ENCODE measurements around the gene SPINK2.

The SPINK2 gene

DNA sequence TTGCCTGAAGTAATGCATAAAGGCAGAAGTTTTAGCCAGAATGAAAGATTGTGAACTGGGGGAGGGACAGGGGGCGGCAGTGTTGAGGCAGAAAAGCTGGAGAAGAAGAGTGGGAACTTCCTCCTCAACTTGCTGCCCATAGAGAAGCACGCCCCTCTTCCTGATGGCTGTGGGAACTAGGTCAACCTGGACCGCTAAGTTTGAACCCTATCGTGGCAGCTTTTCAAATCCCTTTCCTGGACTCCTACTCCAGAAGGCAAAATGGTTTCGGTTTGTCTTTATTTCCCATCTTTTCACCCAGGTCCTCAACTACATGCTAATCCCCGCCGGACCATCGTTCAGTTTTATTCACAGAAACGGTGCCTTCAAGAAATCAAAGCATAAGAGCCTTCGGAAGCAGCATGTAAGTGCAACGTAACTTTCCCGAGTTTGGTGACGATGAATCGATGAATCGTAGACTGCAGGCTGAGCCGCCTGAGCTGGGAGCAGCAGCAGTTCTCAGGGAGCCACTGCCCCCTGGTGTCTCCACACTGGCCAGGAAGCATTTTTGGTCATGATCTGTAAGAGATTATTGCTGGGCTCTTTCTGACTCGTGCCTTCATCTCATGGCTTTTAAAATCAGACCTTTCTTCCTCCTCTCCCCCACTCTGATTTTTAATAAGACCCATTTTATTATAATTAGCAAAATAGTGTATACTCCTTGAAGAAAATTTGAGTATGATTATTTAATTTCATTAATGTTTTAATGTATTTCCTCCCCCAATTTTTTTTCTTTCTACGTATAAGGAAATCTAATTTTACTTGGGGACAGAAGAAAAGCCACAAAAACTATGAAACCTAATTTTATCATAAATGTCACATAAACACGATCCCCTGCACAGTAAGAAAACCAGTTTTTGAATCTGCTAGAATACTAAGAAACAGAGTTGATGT is 21.4 kb downstream of the SPINK2 start:
- peak; percentile 75 for DNase-seq

DNA sequence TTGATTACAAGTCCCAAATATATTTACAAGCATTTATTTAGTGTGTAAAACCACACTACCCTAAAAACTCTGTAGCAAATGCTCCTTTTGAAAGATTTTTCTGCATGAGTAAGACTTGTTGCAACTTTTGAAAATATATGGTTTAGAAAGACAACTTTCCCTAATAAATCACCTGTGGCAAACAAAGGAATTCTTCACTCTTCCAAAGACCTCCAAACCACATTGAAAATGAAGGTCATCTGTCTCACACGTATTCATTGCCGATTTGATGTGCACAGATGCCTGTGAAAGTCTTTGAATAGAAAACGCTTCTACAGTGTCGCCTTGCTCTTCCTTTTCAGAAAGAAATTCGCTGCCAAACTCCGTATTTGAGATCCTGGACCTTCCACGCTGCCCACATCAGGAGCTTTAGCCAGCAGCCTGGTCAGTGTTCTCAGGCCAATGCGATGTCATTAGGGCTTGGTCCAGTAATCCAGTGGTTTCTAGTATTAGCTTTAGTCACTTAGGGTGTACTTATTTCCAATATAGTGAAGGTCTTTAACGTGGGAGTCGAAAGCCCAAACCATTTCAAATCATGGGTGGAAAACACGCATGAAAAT is 22.2 kb downstream of the SPINK2 start:
- DNase-seq: no peak

DNA sequence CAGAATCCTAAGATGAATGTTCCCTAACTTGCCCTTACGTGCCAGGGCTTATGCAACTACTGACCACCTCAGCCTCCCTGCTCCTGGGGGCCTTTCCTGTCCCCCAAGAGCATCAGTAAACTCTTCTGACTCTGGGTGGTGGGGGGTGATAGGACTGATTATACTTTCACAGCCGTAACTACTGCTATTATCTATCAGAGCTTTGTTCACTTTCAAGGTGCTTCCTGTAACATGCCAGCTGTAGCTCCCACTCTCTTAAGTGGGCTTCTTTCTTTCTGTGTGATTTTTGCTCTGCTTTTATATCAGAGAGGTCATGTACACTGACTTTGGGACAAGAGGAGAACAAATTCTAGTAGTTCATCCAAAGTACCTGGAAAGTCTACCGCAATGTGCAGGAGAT is 25.3 kb downstream of the SPINK2 start:
- no peak for DNase-seq

DNA sequence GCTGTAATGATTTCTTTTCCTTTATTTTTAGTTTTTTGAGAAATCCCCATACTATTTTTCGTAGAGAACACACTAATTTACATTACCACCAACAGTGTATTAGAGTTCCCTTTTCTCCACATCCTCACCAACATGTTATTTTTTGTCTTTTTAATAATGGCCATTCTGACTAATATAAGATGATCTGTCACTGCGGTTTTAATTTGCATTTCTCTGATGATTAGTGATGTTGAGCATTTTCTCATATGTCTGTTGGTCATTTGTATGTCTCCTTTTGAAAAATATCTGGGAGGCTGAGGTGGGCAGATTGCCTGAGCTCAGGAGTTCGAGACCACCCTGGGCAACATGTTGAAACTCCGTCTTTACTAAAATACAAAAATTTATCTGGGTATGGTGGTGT is 30.2 kb downstream of the SPINK2 start:
- no peak for DNase-seq

DNA sequence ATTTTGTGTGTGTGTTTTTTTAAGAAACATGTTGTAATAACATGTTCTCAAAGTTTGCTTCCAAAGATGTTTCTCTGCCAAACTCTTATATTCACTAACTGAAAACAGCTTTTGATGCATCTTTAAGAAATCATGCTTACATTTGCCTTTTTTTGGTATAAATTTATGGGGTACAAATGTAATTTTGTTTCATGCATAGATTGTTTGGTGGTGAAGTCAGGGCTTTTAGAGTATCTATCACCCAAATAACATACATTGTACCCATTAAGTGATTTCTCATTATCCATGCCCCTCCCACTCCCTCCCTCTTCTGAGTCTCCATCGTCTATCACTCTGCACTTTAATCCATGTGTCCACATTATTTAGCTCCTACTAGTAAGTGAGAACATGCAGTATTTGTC is 30.8 kb downstream of the SPINK2 start:
- DNase-seq: no peak

DNA sequence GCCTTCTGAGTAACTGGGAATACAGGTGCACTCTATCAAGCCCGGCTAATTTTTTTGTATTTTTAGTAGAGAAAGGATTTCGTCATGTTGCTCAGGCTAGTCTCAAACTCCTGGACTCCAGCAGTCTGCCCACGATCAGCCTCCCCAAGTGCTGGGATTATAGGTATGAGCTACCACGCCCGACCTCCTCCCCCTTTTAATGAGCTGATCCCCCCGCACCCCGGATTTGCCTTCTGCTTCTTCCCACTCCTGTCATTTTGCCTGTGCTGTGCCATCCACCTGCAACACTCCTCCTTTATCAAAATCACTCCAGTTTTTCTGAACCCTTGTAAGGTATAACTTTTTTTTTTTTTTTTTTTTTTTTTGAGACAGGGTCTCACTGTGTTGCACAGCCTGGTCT is 33.4 kb downstream of the SPINK2 start:
- no peak for DNase-seq

DNA sequence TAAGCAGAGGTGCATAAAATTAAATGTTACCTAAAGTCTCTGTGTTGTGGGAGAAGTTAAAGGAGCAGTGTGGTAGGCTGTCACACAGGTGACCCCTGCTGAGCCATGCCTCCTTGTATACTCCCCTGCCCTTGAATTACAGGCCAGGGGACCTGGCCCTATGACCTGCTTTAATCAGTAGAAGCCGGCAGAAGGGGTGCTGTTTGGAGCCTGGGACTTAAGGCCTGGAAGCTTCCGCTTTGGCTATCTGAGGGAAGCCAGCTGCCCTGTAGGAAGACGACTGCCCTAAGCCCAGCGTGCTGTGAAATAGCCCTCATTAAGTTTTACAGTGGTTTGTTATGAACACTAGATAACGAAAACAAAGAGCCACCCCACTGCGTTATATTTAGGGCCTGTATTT is 34.1 kb downstream of the SPINK2 start:
- DNase-seq: no peak

DNA sequence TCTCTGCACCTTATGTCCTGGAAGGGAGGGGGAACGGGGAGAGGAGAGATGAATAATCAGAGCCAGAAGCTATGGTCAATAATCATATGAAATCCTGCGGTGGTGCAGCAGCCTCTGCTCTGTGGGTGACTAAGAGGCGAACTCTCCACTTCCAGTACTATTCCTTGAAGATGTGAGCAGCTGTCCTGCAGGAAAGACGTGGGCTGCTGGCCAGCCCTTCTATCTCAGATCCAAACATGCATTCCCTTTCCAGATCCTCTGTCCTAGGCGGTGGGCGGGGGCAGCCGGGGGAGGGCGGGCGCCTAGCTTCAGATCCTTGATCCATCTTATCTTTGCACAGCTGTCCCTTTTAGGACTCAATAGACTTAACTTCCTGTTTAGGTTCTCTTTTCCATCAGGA is 34.5 kb downstream of the SPINK2 start:
- peak; percentile 45 for DNase-seq

DNA sequence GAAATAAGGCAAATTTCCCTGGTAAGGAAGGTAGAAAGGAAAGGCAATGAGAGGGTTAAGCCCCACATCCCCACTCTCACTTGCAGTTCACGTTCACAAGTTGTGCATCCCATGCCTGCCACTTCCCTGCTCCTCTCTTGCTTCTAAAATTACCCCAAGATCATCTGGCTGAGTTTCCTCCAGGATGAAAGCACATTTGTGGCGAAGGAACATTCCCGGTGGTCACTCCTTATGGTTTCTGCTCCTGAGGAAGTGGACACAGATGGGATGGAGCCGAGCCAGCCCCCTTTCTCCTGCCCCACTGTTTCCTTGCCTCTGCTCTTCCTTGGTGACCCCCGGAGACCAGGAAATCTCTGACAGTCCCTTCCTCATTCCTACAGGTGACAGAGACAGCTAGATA is 37.5 kb downstream of the SPINK2 start:
- DNase-seq: no peak

DNA sequence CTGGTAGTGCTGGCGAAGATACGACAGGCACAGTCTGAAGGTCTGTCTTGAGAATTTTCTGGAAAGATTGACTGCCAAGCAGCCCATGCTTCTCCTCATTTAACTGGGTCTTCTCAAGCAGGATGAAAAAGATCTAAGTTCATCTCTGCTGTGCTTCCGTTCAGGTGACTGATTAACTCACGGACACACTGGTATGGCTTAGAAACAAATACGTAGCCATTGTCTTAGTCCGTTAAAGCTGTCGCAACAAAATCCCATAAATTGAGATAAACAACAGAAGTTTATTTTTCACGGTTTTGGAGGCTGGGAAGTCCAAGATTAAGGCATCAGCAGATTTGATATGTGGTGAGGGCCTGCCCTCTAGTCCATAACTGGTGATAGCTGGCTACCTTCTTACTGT is 39.5 kb downstream of the SPINK2 start:
- DNase-seq: no peak

DNA sequence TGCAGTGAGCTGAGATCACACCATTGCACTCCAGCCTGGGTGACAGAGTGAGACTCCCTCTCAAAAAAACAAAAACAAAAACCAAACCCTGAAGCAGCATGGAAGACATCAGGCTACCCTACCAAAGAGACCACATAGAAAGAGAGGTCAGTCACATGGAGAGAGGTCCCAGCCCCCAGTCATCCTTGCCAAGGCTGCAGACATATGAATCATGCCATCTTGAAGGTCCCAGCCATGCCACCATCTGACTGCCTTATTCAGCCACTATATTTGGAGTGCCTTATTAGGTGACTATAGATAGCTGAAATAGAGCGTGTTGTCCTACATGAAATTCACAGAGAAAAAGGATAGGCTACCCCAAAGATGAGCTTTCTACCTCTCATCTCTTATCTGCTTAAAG is 48.2 kb downstream of the SPINK2 start:
- DNase-seq: no peak

DNA sequence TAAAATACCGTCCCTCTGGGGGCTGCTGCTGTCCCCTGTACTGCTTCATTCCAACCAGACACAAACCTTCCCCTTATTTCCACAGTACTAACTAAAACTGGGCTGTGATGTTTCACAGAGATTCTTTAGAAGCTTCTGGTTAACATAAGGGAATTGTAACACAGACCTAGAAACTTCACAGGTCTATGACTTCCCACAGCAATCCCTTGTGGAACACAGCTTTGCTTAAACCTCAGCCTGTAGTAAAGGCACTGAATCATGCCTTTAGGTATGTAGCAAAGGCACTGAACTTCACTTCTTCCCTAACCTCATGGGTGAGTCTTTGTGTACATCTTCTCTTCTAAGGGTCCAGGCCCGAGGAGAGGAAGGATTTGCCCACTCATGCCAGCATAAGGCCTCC is 49.4 kb downstream of the SPINK2 start:
- DNase-seq: no peak

DNA sequence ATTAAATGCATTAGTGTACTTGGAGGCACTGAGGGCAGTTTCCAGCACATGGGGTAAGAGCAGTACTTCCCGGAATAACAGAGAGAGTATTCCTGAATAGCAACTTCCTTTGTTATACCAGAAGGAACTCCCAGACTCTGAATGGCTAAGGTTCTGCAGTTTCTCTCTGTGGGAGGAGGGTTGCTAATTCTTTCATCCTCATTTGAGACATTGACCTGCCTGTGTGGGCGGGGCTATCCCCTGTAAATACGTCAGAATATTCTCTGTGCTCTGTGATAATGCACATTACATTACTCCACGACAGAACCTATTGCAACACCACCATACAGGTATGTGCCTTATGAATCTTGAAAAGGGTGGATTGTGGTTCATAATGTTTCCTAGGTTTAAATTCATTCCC is 52.7 kb downstream of the SPINK2 start:
- DNase-seq: no peak

DNA sequence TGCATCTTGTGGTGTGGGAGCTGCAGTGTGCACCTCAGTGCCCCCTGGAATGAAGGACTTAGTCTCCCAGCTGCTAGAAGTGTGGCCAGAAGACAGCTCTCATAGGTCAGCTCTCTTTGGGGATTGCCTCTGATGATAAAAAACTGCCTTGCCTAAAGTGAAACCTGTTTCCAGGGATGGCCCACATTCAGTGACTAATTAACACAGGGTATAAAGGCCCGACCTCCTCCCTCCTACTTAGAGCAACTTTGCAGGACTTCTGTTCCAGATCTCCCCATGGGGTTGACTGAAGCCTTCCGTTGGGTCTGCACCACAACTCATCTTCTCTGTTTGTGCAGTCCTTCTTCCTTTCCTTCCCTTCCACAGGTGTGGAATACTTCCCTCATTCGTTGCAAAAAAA is 53.2 kb downstream of the SPINK2 start:
- DNase-seq: no peak

DNA sequence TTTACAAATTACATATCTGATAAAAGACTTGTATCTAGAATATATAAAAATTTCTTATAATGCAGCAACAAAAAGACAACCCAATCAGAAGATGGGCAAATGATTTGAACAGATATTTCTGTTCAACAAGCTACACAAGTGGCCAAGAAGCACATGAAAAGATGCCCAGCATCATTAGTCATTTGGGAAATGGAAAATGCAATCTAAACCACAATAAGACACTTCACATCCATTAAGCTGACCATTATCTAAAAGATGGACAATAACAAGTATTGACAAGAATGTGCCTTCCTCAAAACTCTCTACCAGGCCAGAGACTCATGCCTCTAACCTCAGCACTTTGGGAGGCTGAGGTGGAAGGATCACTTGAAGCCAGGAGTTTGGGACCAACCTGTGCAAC is 53.9 kb downstream of the SPINK2 start:
- no peak for DNase-seq

DNA sequence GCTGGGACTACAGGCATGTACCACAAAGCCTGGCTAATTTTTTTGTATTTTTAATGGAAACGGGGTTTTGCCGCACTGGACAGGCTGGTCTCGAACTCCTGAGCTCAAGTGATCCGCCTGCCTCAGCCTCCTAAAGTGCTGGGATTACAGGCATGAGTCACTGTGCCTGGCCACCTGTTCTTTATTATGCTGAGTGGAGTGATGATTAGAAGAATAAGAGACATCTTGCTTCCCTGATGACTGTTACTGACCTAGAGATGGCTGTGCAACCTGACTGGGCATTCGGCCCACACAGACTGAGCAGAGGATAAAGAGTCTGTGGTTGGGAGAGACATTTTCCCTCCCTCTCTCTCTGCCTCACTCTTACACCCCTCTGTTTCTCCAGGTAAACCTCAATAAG is 56.7 kb downstream of the SPINK2 start:
- no peak for DNase-seq

DNA sequence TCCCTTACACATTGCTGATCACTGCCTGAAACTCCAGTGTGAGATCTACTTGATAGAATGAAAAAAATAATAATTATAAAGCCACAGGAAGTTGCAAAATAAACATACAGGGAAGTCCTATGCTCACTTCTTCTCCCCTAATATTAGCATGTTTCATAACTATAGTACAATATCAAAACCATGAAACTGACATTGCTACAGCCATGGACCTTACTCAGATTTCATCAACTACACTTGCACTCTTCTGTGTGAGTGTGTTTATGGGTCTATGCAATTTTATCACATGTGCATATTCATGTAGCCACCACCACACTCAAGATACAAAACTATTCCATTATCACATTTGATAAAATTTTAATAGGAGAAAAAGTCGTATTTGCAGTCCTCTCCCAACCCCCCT is 57.3 kb downstream of the SPINK2 start:
- DNase-seq: no peak

DNA sequence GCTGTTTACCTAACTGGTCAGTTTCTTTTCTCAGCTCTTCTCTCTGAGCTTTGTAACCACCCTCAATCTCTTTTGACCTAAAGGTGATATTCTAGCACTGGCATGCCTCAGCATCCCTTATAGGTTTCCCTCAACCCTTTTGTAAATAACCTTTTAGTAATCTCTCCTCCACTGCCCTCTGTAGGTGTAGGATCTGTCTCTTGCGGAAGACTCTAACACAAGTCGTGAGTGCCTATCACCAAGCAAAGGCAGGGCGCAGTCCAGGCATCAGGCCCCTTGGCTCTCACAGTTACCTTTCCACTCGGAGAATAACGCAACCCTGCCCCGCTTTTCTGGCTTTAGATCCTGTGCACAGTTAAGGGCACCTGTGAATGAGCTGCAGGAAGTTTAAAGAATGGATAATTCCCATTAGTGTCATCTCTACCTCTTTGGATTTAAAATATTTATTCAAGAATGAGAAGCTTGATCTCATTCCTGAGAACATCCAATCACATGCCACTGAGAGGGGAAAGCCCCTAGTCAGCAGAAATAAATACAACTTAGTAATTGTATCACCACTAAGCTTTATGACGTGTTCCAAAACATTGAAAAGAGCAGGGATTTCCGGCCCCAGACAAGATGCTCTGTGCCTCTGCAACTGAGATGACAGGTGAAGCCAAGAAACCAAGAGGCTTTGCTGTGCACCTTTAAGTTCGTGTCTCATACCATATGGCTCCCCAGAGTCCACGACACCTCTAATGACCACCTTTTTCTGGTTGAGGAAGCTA is 58.8 kb downstream of the SPINK2 start:
- no peak for DNase-seq

DNA sequence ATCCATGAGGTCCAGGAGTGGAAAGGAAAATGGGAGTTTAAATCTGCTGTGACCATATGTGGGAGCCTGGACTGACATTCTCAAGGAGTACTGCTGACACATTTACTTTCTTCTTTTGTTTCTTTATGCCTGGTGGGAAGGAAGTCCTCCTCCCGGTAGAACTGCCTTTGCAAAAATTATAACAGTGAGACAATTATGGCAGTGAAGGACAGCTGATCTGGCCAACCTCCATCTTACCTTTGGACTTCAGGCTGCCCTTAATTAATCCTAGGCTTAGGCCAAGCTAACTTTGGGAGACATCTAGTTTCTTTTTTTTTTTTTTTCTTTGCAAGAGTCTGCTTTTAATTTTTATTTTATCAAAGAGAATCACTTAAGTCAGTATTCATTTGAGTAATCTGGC is 61.3 kb downstream of the SPINK2 start:
- DNase-seq: no peak
